AML-193 (cell line): ENCODE measurements around the gene ACAP3.

Experiments
- DNase-seq, 2 experiments: peaks; one replicate each; lab custom pipeline; 2025; lab: John Stamatoyannopoulos, UW

ACAP3 gene

GRCh38 chr1:1314237-1314586 lies 6.5 kb upstream of the ACAP3 start:
- DNase-seq, result no peak

DNA sequence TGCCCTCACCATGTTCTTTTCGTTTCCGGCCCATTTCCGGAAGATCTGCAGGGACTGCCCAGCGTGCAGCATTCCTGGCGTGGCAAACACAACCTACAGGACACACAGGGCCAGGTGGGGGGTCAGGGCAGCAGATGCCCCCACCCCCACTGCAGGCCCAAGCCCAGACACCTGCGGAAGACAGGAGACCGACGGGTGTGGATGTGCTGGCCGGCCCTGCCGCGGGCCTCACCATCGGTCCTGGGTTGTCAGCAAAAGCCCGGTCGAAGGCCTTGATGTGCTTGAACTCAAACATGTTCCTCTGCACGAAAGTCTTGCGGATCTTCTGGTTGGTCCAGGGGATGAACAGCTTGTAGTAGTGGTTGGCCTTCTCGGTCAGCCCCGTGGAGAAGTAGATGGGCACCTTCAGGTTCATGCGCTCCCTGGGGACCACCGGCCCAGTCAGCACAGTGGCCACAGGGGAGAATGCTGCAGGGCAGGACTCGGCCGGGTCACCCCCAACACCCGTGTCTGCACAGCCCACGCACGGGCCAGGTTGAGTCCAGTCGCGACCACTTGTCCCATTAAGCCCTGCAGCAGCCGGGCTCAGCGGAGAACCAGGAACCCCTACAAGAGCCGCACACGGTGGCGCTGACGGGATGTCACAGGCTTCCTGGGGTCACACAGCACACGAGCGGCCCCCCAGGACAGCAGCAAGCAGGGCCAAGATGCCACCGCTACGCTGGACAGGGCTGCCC lies 5.9 kb upstream of the ACAP3 start:
- DNase-seq, result no peak

GRCh38 chr1:1312450-1313314 lies 5.0 kb upstream of the ACAP3 start:
- DNase-seq, result no peak

- no peak for DNase-seq
These were observed 3.7 kb upstream of the ACAP3 start for GRCh38 chr1:1311107-1312104.

- DNase-seq, result no peak
These were observed 2.8 kb upstream of the ACAP3 start for GRCh38 chr1:1310476-1311053.

DNA sequence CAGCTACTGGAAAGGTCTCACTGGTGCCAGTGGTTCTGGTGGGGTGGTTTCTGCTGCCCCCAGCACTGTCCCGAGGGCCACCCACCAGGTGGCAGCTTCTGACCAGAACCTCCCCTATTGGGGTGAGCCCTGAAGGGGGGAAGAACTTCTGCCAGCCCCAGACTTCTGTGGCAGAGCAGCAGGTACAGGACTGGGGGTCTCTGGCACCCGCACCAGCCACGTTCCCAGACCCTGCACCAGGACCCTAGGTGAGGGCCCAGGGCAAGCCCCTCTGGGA lies 2.3 kb upstream of the ACAP3 start:
- no peak for DNase-seq

- DNase-seq, result no peak
These were observed 1.8 kb upstream of the ACAP3 start for GRCh38 chr1:1309251-1310108.

- no peak for DNase-seq
These were observed 1.1 kb upstream of the ACAP3 start for GRCh38 chr1:1308756-1309250.

- DNase-seq, result peak in 1 of 2 experiments; percentile 33
These were observed 338 bp downstream of the ACAP3 start for GRCh38 chr1:1307261-1307922.

GRCh38 chr1:1306661-1307260 lies 969 bp downstream of the ACAP3 start:
- DNase-seq, result no peak

DNA sequence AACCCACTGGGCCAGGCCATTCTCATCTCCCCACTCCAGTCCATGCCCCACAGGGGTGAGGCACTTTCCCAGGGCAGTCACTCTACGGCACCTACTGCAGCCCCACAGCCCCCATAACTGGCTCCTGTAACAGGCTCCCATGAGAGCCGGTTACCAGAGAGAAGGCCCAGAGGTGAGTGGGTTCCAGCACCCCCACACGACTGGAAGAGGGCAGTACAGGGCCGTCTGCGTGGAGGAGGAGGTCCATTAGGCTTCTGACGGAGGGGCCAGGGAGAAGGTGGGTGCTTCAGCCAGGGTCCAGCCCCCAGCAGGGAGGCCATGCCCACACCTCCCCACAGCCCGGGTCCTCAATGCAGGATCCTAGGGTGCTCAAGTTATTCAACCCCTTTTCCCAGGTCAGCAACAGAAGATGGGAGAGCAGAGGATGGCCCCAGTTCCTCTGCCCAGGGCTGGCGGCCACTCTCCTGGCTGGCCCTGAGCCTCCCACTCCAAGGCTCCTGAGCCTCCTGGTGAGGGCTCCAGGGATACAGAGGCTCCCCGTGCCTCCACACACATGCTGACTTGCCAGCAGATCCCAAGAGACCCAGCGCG lies 1.6 kb downstream of the ACAP3 start:
- no peak for DNase-seq

GRCh38 chr1:1305300-1306069 lies 2.2 kb downstream of the ACAP3 start:
- DNase-seq, result peak; percentile 36 to 42

GRCh38 chr1:1304331-1305299 lies 3.1 kb downstream of the ACAP3 start:
- no peak for DNase-seq

DNA sequence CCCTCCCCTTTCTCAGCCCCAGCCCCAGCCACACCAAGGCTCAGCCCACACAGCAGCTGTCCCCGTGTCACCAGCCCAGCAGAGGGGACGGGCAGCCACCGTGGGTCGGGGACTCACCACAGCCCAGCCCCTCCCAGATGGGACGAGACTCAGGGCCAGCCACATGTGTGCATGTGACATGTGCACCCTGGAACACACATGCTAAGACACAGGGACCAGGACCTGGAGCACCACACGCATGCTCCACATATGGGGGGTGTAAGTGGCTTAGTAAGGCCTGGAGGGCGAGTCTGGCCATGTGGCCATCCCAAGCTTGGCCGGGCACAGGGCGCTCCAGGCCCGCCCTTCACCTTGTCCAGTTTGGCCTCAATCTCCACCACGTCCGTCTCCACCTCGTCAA lies 4.0 kb downstream of the ACAP3 start:
- DNase-seq, result no peak

GRCh38 chr1:1302951-1303509 lies 4.7 kb downstream of the ACAP3 start:
- DNase-seq, result no peak

DNA sequence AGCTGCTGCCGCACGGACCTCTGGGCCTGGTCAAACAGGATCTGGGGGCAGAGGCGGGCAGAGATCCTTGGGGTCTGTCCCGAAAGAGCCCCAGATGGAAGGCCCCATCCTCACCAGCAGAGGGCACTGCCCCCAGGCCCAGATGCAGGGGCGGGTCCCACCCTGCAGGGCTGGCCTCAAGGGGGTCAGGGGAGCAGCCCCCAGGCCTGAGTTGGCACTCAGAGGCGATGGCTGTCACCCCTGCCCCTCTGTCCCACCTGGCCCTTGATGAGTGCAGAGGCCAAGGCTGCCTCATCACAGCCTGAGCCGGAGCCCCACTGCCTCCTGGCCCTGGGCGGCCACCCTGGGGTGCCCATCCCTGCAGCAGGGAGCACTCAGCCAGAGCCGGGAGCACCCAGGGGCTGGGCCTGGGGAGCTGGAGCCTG lies 5.7 kb downstream of the ACAP3 start:
- no peak for DNase-seq

- DNase-seq, result no peak
These were observed 7.4 kb downstream of the ACAP3 start for GRCh38 chr1:1300352-1300739.
